ENCODE measurements around the gene CCDC18. TPM values are rescaled to one million over a fixed set of nuclear protein-coding genes. Genes with fewer than 3 reads are reported as not detected.

Gene CCDC18
- total RNA-seq, 1 experiment from 2014 or later: 23.0 TPM

GRCh38 chr1:93137604-93138292 lies 42.8 kb upstream of the CCDC18 start:
- ChIA-PET POLR2A (interaction anchor here (0.5 kb wide), 1 partner anchor 34 kb away, joined by 5 read pairs; no protein-coding TSS in a partner anchor), CTCF (no interaction called here)
- ATAC-seq (no peak), DNase-seq (ENCODE audit: low spot score) (no peak)
- H3K4me3 Mint-ChIP-seq: no peak overlapping the region
- no peak overlapping the region for H3K27ac Mint-ChIP-seq
- H3K27me3 Mint-ChIP-seq (ENCODE audit: low read depth): no peaks in the 10 kb centered on the region
- no peak for TF ChIP-seq HMGXB4 (CRISPR knock-in tag; IDR thresholded peaks at IDR 0.05)
- TF ChIP-seq SMAD3 (CRISPR knock-in tag; IDR thresholded peaks at IDR 0.05; ENCODE audit: borderline replicate concordance): no peak
- TF ChIP-seq ZNF317 (CRISPR knock-in tag; IDR thresholded peaks at IDR 0.05; ENCODE audit: borderline replicate concordance, low read depth): no peak
- TF ChIP-seq CBFB (CRISPR knock-in tag; IDR thresholded peaks at IDR 0.05; ENCODE audit: low read depth): no peak
- TF ChIP-seq RELA (CRISPR knock-in tag; IDR thresholded peaks at IDR 0.05; ENCODE audit: borderline replicate concordance): no peak
- TF ChIP-seq ZMAT4 (CRISPR knock-in tag; IDR thresholded peaks at IDR 0.05): no peak
- no peak for TF ChIP-seq TEAD1 (CRISPR knock-in tag; IDR thresholded peaks at IDR 0.05)
- TF ChIP-seq GRHL2 (CRISPR knock-in tag; IDR thresholded peaks at IDR 0.05; ENCODE audit: insufficient replicate concordance, severe bottlenecking): no peak
- no peaks in the 10 kb centered on the region for H3K9me3 Mint-ChIP-seq
- H3K4me1 Mint-ChIP-seq: no peaks in the 10 kb centered on the region
- peaks cover 69% of the 10 kb centered on the region for H3K36me3 Mint-ChIP-seq

DNA sequence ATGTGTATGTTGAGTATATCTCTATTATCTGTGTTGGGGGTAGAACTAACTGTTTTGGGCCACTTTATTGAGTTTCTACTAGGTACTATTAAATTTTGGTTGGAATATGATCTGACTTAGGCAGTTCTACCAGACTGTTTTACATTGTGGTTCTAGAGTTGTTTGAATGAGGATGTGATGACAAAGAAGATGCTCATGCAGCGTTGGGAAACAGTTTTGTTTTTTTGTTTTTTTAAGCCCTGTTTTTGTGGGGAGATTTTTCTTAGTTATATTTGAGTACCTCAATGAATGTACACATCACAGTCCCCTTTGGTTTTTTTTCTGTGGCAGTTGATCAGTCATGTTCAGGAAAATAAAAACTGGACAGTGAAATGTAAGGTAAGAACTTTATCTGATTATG lies 40.4 kb upstream of the CCDC18 start:
- H3K36me3 Mint-ChIP-seq: peaks cover 58% of the 10 kb centered on the region
- no peaks in the 10 kb centered on the region for H3K27me3 Mint-ChIP-seq (ENCODE audit: low read depth)
- H3K4me3 Mint-ChIP-seq: no peak overlapping the region
- ATAC-seq (no peak), DNase-seq (ENCODE audit: low spot score) (no peak)
- no peaks in the 10 kb centered on the region for H3K9me3 Mint-ChIP-seq
- TF ChIP-seq OVOL2 (CRISPR knock-in tag; IDR thresholded peaks at IDR 0.05; ENCODE audit: borderline replicate concordance) (no peak), ZMAT4 (CRISPR knock-in tag; IDR thresholded peaks at IDR 0.05) (no peak), TP53 (CRISPR knock-in tag; IDR thresholded peaks at IDR 0.05) (no peak), ZNF317 (CRISPR knock-in tag; IDR thresholded peaks at IDR 0.05; ENCODE audit: borderline replicate concordance, low read depth) (no peak)
- TF ChIP-seq, protein P1, sequence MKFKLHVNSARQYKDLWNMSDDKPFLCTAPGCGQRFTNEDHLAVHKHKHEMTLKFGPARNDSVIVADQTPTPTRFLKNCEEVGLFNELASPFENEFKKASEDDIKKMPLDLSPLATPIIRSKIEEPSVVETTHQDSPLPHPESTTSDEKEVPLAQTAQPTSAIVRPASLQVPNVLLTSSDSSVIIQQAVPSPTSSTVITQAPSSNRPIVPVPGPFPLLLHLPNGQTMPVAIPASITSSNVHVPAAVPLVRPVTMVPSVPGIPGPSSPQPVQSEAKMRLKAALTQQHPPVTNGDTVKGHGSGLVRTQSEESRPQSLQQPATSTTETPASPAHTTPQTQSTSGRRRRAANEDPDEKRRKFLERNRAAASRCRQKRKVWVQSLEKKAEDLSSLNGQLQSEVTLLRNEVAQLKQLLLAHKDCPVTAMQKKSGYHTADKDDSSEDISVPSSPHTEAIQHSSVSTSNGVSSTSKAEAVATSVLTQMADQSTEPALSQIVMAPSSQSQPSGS (CRISPR knock-in tag; IDR thresholded peaks at IDR 0.05; ENCODE audit: borderline replicate concordance, low read depth): no peak
- TF ChIP-seq, protein P2, sequence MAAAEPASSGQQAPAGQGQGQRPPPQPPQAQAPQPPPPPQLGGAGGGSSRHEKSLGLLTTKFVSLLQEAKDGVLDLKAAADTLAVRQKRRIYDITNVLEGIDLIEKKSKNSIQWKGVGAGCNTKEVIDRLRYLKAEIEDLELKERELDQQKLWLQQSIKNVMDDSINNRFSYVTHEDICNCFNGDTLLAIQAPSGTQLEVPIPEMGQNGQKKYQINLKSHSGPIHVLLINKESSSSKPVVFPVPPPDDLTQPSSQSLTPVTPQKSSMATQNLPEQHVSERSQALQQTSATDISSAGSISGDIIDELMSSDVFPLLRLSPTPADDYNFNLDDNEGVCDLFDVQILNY (CRISPR knock-in tag; IDR thresholded peaks at IDR 0.05): no peak
- CTCF ChIA-PET: no interaction called here
- POLR2A ChIA-PET: interaction anchor here (0.7 kb wide), 1 partner anchor 8 kb away, joined by 3 read pairs; no protein-coding TSS in a partner anchor
- no peaks in the 10 kb centered on the region for H3K4me1 Mint-ChIP-seq
- H3K27ac Mint-ChIP-seq: peak overlapping the region; percentile 25; the same call in 1 of the 2 replicates

DNA sequence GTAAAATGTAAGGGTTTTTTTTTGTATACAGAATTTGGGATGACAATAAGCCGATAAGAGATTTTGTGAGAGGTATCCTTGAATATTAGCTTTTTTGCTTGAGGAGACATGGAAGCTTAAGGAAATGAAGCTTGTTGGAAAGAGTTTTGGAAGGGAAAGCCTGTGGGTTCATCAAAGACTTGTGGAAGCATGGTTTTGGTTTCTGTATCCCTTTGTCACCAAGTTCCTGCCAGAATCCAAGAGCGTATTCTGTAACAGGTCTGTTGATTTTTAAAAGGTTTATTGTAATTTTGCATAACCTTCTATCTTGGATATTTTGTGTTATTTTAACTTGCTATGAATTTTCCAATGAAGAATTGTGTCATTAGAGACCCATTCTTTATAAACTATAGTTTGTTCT lies 38.4 kb upstream of the CCDC18 start:
- Mint-ChIP-seq H3K4me3 (no peak overlapping the region), H3K36me3 (peaks cover 40% of the 10 kb centered on the region), H3K27ac (peak overlapping the region; percentile 73), H3K27me3 (ENCODE audit: low read depth) (no peaks in the 10 kb centered on the region), H3K4me1 (no peaks in the 10 kb centered on the region), H3K9me3 (no peaks in the 10 kb centered on the region)
- POLR2A ChIA-PET: no interaction called here
- ATAC-seq (no peak), DNase-seq (ENCODE audit: low spot score) (no peak)
- CTCF ChIA-PET: no interaction called here
- TF ChIP-seq ESRRA (CRISPR knock-in tag; IDR thresholded peaks at IDR 0.05; ENCODE audit: borderline replicate concordance): no peak
- TF ChIP-seq, protein P3, sequence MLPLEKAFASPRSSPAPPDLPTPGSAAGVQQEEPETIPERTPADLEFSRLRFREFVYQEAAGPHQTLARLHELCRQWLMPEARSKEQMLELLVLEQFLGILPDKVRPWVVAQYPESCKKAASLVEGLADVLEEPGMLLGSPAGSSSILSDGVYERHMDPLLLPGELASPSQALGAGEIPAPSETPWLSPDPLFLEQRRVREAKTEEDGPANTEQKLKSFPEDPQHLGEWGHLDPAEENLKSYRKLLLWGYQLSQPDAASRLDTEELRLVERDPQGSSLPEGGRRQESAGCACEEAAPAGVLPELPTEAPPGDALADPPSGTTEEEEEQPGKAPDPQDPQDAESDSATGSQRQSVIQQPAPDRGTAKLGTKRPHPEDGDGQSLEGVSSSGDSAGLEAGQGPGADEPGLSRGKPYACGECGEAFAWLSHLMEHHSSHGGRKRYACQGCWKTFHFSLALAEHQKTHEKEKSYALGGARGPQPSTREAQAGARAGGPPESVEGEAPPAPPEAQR (CRISPR knock-in tag; IDR thresholded peaks at IDR 0.05): no peak
- TF ChIP-seq, protein P4, sequence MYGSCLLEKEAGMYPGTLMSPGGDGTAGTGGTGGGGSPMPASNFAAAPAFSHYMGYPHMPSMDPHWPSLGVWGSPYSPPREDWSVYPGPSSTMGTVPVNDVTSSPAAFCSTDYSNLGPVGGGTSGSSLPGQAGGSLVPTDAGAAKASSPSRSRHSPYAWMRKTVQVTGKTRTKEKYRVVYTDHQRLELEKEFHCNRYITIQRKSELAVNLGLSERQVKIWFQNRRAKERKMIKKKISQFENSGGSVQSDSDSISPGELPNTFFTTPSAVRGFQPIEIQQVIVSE (CRISPR knock-in tag; IDR thresholded peaks at IDR 0.05; ENCODE audit: borderline replicate concordance): no peak
- TF ChIP-seq MAX (CRISPR knock-in tag; IDR thresholded peaks at IDR 0.05): no peak
- TF ChIP-seq, protein P5, sequence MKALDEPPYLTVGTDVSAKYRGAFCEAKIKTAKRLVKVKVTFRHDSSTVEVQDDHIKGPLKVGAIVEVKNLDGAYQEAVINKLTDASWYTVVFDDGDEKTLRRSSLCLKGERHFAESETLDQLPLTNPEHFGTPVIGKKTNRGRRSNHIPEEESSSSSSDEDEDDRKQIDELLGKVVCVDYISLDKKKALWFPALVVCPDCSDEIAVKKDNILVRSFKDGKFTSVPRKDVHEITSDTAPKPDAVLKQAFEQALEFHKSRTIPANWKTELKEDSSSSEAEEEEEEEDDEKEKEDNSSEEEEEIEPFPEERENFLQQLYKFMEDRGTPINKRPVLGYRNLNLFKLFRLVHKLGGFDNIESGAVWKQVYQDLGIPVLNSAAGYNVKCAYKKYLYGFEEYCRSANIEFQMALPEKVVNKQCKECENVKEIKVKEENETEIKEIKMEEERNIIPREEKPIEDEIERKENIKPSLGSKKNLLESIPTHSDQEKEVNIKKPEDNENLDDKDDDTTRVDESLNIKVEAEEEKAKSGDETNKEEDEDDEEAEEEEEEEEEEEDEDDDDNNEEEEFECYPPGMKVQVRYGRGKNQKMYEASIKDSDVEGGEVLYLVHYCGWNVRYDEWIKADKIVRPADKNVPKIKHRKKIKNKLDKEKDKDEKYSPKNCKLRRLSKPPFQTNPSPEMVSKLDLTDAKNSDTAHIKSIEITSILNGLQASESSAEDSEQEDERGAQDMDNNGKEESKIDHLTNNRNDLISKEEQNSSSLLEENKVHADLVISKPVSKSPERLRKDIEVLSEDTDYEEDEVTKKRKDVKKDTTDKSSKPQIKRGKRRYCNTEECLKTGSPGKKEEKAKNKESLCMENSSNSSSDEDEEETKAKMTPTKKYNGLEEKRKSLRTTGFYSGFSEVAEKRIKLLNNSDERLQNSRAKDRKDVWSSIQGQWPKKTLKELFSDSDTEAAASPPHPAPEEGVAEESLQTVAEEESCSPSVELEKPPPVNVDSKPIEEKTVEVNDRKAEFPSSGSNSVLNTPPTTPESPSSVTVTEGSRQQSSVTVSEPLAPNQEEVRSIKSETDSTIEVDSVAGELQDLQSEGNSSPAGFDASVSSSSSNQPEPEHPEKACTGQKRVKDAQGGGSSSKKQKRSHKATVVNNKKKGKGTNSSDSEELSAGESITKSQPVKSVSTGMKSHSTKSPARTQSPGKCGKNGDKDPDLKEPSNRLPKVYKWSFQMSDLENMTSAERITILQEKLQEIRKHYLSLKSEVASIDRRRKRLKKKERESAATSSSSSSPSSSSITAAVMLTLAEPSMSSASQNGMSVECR (CRISPR knock-in tag; IDR thresholded peaks at IDR 0.05; ENCODE audit: borderline replicate concordance): no peak
- no peak for TF ChIP-seq JAZF1 (CRISPR knock-in tag; IDR thresholded peaks at IDR 0.05)

Data from WTC11 (cell line).